Neural cell (in vitro differentiated cells): ENCODE measurements around the gene ACAP3. TPM values are rescaled to one million over a fixed set of nuclear protein-coding genes. Genes with fewer than 3 reads are reported as not detected.
A peak's percentile ranks its signal among the peaks of the same experiment; 100 is the strongest.

ENCODE experiments used
- H2AFZ ChIP-seq: fragments of 200-600, 300-800 bp; sonication (generic), shearing (Covaris generic); 2 replicates; pipeline ENCODE4 v1.6.0; 2014; ENCODE audit warnings: low read depth, mild to moderate bottlenecking, antibody characterized with exemption, low read length, moderate library complexity
- H3F3A ChIP-seq: fragments of 200-600 bp; shearing (Covaris generic); 2 replicates; pipeline ENCODE4 v1.6.1; 2016; ENCODE audit warnings: mild to moderate bottlenecking, moderate library complexity, mixed read lengths, antibody characterized with exemption, low read length; ENCODE audit not compliant: insufficient read depth, poor library complexity, severe bottlenecking
- H3K27ac ChIP-seq: fragments of 200-600, 300-800 bp; sonication (generic), shearing (Covaris generic); 2 replicates; pipeline ENCODE4 v1.5.1; 2014; ENCODE audit warnings: mild to moderate bottlenecking, low read length, moderate library complexity
- H3K27me3 ChIP-seq: fragments of 300-800, 200-600 bp; sonication (generic), shearing (Covaris generic); 2 replicates; pipeline ENCODE4 v1.6.0; 2014; ENCODE audit warnings: mild to moderate bottlenecking, low read depth, low read length, moderate library complexity; ENCODE audit not compliant: insufficient read depth
- H3K36me3 ChIP-seq: fragments of 300-800, 200-600 bp; sonication (generic), shearing (Covaris generic); 2 replicates; pipeline ENCODE4 v1.5.1; 2014; ENCODE audit warnings: mild to moderate bottlenecking, antibody characterized with exemption, low read length, moderate library complexity; ENCODE audit not compliant: insufficient read depth
- H3K4me2 ChIP-seq: fragments of 300-800, 200-600 bp; sonication (generic), shearing (Covaris generic); 2 replicates; pipeline ENCODE4 v1.6.0; 2014; ENCODE audit warnings: mild to moderate bottlenecking, low read length
- H3K4me3 ChIP-seq: fragments of 300-800, 200-600 bp; sonication (generic), shearing (Covaris generic); 2 replicates; pipeline ENCODE4 v1.5.1; 2014; ENCODE audit warnings: mild to moderate bottlenecking, low read length, moderate library complexity
- H3K79me2 ChIP-seq: fragments of 200-600 bp; shearing (Covaris generic); replicated peaks from 2 replicates; pipeline ENCODE4 v1.6.0; 2014; ENCODE audit warnings: mild to moderate bottlenecking, low read length, moderate library complexity; ENCODE audit not compliant: insufficient read depth
- H3K9ac ChIP-seq: fragments of 300-800, 200-600 bp; sonication (generic), shearing (Covaris generic); 2 replicates; pipeline ENCODE4 v1.6.1; 2016; ENCODE audit warnings: mild to moderate bottlenecking, low read length, mixed read lengths
- H3K9me2 ChIP-seq: fragments of 200-600 bp; shearing (Covaris generic); 2 replicates; pipeline ENCODE4 v1.6.1; 2016; ENCODE audit warnings: mild to moderate bottlenecking, low read length, mixed read lengths; ENCODE audit not compliant: insufficient read depth
- H3K9me3 ChIP-seq: fragments of 200-600, 300-800 bp; sonication (generic), shearing (Covaris generic); 2 replicates; pipeline ENCODE4 v1.6.1; 2016; ENCODE audit warnings: mild to moderate bottlenecking, mixed run types, low read length, moderate library complexity, mixed read lengths
- H4K20me1 ChIP-seq: fragments of 200-600 bp; shearing (Covaris generic); 2 replicates; pipeline ENCODE4 v1.6.1; 2016; ENCODE audit warnings: mild to moderate bottlenecking, mixed run types; ENCODE audit not compliant: insufficient read depth
- CTCF ChIP-seq: fragments of 450-650 bp; IDR thresholded peaks from 2 replicates; pipeline ENCODE4 v1.5.1; 2014; ENCODE audit warnings: antibody characterized with exemption, mild to moderate bottlenecking, moderate library complexity; ENCODE audit not compliant: poor library complexity, severe bottlenecking
- EP300 ChIP-seq: fragments of 450-650 bp; conservative IDR thresholded peaks from 2 replicates; pipeline ENCODE4 v1.6.1; 2014; ENCODE audit warnings: antibody characterized with exemption, mild to moderate bottlenecking, moderate library complexity; ENCODE audit not compliant: poor library complexity, severe bottlenecking
- EZH2 ChIP-seq: fragments of 200-600, 300-800 bp; shearing (Covaris generic), sonication (generic); IDR thresholded peaks from 2 replicates; pipeline ENCODE4 v1.6.1; 2014; ENCODE audit warnings: antibody characterized with exemption, low read length, borderline replicate concordance, mild to moderate bottlenecking; ENCODE audit not compliant: insufficient read depth, poor library complexity, severe bottlenecking
- MXI1 ChIP-seq: fragments of 450-650 bp; conservative IDR thresholded peaks from 2 replicates; pipeline ENCODE4 v1.6.1; 2014; ENCODE audit warnings: antibody characterized with exemption, mild to moderate bottlenecking; ENCODE audit not compliant: poor library complexity, severe bottlenecking
- POLR2AphosphoS5 ChIP-seq: IDR thresholded peaks from 2 replicates; pipeline ENCODE4 v1.6.1; 2012
- RAD21 ChIP-seq: fragments of 450-650 bp; conservative IDR thresholded peaks from 2 replicates; pipeline ENCODE4 v1.6.1; 2014; ENCODE audit warnings: antibody characterized with exemption, mild to moderate bottlenecking, moderate library complexity
- SMC3 ChIP-seq: fragments of 450-650 bp; conservative IDR thresholded peaks from 2 replicates; pipeline ENCODE4 v1.6.1; 2014; ENCODE audit warnings: antibody characterized with exemption, mild to moderate bottlenecking, moderate library complexity; ENCODE audit not compliant: poor library complexity
- TAF1 ChIP-seq: IDR thresholded peaks from 2 replicates; pipeline ENCODE4 v1.6.1; 2012; ENCODE audit warnings: low read depth
- polyA plus RNA-seq: library from polyadenylated mRNA; depleted of rRNA; stranded (reverse); fragments of >200 nt; gene quantifications from 2 replicates; pipeline ENCODE4 v1.2.3, GENCODE V29; 2014
- TF ChIP-seq, protein P1 (sequence below): IDR thresholded peaks from 2 replicates; pipeline ENCODE4 v1.6.1; 2012; ENCODE audit warnings: borderline replicate concordance

Gene ACAP3
- polyA plus RNA-seq, 1 donor from 2014 or later = 186 TPM

DNA sequence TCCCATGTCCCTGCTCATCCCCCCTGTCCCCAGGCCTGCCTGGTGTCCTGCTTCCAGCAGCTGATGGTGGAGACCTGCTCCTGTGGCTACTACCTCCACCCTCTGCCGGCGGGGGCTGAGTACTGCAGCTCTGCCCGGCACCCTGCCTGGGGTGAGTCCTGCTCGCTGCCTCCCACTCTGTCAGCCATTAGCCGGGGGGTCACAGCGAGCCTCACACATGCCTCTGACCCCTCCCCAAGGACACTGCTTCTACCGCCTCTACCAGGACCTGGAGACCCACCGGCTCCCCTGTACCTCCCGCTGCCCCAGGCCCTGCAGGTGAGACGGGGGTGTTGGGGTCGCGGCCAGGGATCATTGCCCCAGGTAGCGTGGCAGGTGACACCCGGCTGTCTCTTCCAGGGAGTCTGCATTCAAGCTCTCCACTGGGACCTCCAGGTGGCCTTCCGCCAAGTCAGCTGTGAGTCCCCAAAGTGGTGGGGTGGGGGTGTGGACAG is 17.4 kb downstream of the ACAP3 start:
- no peaks in the 10 kb centered on the region for H3K9me2 ChIP-seq
- no peaks in the 10 kb centered on the region for H3F3A ChIP-seq
- H3K27ac ChIP-seq = no peak overlapping the region
- no peaks in the 10 kb centered on the region for H3K27me3 ChIP-seq
- H3K79me2 ChIP-seq = no peaks in the 10 kb centered on the region
- no peak overlapping the region for H3K4me3 ChIP-seq
- no peak overlapping the region for H3K4me2 ChIP-seq
- H2AFZ ChIP-seq = no peak overlapping the region
- no peak overlapping the region for H3K9ac ChIP-seq
- H4K20me1 ChIP-seq = no peaks in the 10 kb centered on the region
- H3K9me3 ChIP-seq = no peaks in the 10 kb centered on the region
- H3K36me3 ChIP-seq = no peaks in the 10 kb centered on the region
- TF ChIP-seq RAD21 (peak; percentile 20), TAF1 (no peak), EP300 (no peak), POLR2AphosphoS5 (no peak), MXI1 (no peak), SMC3 (peak; percentile 40), CTCF (peak; percentile 54), EZH2 (no peak)
- TF ChIP-seq, protein P1, sequence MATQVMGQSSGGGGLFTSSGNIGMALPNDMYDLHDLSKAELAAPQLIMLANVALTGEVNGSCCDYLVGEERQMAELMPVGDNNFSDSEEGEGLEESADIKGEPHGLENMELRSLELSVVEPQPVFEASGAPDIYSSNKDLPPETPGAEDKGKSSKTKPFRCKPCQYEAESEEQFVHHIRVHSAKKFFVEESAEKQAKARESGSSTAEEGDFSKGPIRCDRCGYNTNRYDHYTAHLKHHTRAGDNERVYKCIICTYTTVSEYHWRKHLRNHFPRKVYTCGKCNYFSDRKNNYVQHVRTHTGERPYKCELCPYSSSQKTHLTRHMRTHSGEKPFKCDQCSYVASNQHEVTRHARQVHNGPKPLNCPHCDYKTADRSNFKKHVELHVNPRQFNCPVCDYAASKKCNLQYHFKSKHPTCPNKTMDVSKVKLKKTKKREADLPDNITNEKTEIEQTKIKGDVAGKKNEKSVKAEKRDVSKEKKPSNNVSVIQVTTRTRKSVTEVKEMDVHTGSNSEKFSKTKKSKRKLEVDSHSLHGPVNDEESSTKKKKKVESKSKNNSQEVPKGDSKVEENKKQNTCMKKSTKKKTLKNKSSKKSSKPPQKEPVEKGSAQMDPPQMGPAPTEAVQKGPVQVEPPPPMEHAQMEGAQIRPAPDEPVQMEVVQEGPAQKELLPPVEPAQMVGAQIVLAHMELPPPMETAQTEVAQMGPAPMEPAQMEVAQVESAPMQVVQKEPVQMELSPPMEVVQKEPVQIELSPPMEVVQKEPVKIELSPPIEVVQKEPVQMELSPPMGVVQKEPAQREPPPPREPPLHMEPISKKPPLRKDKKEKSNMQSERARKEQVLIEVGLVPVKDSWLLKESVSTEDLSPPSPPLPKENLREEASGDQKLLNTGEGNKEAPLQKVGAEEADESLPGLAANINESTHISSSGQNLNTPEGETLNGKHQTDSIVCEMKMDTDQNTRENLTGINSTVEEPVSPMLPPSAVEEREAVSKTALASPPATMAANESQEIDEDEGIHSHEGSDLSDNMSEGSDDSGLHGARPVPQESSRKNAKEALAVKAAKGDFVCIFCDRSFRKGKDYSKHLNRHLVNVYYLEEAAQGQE = no peak

- no peaks in the 10 kb centered on the region for H4K20me1 ChIP-seq
- H3F3A ChIP-seq = no peaks in the 10 kb centered on the region
- H3K27me3 ChIP-seq = no peaks in the 10 kb centered on the region
- H3K9me3 ChIP-seq = no peaks in the 10 kb centered on the region
- no peak overlapping the region for H3K27ac ChIP-seq
- H3K9ac ChIP-seq = no peak overlapping the region
- no peaks in the 10 kb centered on the region for H3K79me2 ChIP-seq
- no peaks in the 10 kb centered on the region for H3K36me3 ChIP-seq
- H3K4me3 ChIP-seq = no peak overlapping the region
- H3K4me2 ChIP-seq = no peak overlapping the region
- TF ChIP-seq, protein P1 = no peak
- TF ChIP-seq TAF1 (no peak), POLR2AphosphoS5 (no peak), CTCF (no peak), EP300 (no peak), RAD21 (no peak), MXI1 (no peak), SMC3 (no peak), EZH2 (no peak)
- H2AFZ ChIP-seq = no peak overlapping the region
- H3K9me2 ChIP-seq = no peaks in the 10 kb centered on the region
These were observed 20.2 kb downstream of the ACAP3 start for GRCh38 chr1:1287288-1288110.
